KMS-11 (cell line): Measurements from ENCODE around the gene PNPLA7.

ENCODE experiments used
- H2AFZ ChIP-seq: fragments of 200-600 bp; sonication (generic); 2 replicates; pipeline ENCODE4 v1.6.1; 2016; ENCODE audit warnings: antibody characterized with exemption, mixed run types, low read depth
- H3K27ac ChIP-seq: fragments of 200-600 bp; sonication (generic); 2 replicates; pipeline ENCODE4 v1.6.1; 2016; ENCODE audit warnings: mild to moderate bottlenecking, mixed run types
- H3K27me3 ChIP-seq: fragments of 200-600 bp; sonication (generic); 2 replicates; pipeline ENCODE4 v1.6.1; 2017; ENCODE audit warnings: mild to moderate bottlenecking, low read depth, mixed run types, moderate library complexity; ENCODE audit not compliant: insufficient read depth
- H3K36me3 ChIP-seq: fragments of 200-600 bp; sonication (generic); 2 replicates; pipeline ENCODE4 v1.6.1; 2017; ENCODE audit warnings: mild to moderate bottlenecking, mixed run types; ENCODE audit not compliant: insufficient read depth
- H3K4me1 ChIP-seq: fragments of 200-600 bp; sonication (generic); 2 replicates; pipeline ENCODE4 v1.6.1; 2016; ENCODE audit warnings: mild to moderate bottlenecking, low read depth, mixed run types; ENCODE audit not compliant: poor library complexity, severe bottlenecking
- H3K4me2 ChIP-seq: fragments of 200-600 bp; sonication (generic); 2 replicates; pipeline ENCODE4 v1.7.0; 2016; ENCODE audit warnings: mild to moderate bottlenecking, mixed run types
- H3K4me3 ChIP-seq: fragments of 200-600 bp; sonication (generic); IDR thresholded peaks from 2 replicates; pipeline ENCODE4 v1.6.1; 2017; ENCODE audit warnings: low read depth, low read length, mixed read lengths; ENCODE audit not compliant: insufficient read depth
- H3K79me2 ChIP-seq: fragments of 200-600 bp; sonication (generic); 2 replicates; pipeline ENCODE4 v1.6.1; 2016; ENCODE audit warnings: low read depth, mixed run types; ENCODE audit not compliant: insufficient read depth
- H3K9ac ChIP-seq: fragments of 200-600 bp; sonication (generic); 2 replicates; pipeline ENCODE4 v1.6.1; 2016; ENCODE audit warnings: mild to moderate bottlenecking, mixed run types
- H4K20me1 ChIP-seq: fragments of 200-600 bp; sonication (generic); 2 replicates; pipeline ENCODE4 v1.6.1; 2016; ENCODE audit warnings: mild to moderate bottlenecking, mixed run types; ENCODE audit not compliant: insufficient read depth
- TF ChIP-seq, protein P1 (sequence below): fragments of 200-600 bp; sonication (generic); conservative IDR thresholded peaks from 2 replicates; pipeline ENCODE4 v1.6.1; 2017; ENCODE audit warnings: low read depth, mild to moderate bottlenecking, antibody characterized with exemption, low read length, moderate library complexity, mixed read lengths

The PNPLA7 gene

DNA sequence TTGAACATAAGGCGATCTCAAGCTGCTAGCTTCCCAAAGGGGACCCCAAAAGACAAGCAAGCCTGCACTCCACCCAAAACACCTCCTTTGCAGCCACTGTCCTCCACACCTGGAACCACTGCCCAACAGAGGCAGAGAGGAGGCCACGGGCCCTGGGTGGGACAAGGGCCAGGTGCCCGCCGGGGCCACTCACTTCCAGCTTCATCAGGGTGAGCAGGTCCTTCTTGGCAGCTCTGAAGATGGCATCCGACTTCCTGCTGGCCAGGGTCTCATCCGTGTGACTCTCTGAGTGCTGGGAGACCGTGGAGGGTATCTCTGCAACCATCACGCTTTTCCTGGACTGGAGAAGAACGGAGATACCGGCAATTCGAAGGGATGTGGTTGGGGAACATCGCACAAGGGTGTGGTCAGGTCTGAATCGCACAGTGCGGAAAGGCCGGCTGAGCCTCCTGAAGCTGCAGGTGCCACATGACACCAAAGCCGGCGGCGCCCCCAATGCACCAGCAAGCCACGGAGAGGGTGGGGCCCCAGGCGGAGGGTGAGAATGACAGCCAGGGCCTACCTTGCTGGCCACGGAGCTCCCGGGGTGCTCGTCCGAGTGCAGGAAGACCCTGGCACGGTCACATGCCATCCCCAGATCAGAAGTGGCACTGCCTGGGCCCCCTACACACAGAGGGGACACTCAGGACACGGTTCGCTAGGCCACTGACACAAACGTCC is 44.6 kb downstream of the PNPLA7 start:
- Histone ChIP-seq H3K27ac (no peak overlapping the region), H4K20me1 (no peaks in the 10 kb centered on the region), H3K79me2 (no peaks in the 10 kb centered on the region), H3K4me2 (no peak overlapping the region), H3K4me3 (no peak overlapping the region), H2AFZ (no peak overlapping the region), H3K27me3 (no peaks in the 10 kb centered on the region), H3K36me3 (no peaks in the 10 kb centered on the region), H3K4me1 (no peaks in the 10 kb centered on the region), H3K9ac (no peak overlapping the region)
- TF ChIP-seq, protein P1, sequence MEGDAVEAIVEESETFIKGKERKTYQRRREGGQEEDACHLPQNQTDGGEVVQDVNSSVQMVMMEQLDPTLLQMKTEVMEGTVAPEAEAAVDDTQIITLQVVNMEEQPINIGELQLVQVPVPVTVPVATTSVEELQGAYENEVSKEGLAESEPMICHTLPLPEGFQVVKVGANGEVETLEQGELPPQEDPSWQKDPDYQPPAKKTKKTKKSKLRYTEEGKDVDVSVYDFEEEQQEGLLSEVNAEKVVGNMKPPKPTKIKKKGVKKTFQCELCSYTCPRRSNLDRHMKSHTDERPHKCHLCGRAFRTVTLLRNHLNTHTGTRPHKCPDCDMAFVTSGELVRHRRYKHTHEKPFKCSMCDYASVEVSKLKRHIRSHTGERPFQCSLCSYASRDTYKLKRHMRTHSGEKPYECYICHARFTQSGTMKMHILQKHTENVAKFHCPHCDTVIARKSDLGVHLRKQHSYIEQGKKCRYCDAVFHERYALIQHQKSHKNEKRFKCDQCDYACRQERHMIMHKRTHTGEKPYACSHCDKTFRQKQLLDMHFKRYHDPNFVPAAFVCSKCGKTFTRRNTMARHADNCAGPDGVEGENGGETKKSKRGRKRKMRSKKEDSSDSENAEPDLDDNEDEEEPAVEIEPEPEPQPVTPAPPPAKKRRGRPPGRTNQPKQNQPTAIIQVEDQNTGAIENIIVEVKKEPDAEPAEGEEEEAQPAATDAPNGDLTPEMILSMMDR = no peak

DNA sequence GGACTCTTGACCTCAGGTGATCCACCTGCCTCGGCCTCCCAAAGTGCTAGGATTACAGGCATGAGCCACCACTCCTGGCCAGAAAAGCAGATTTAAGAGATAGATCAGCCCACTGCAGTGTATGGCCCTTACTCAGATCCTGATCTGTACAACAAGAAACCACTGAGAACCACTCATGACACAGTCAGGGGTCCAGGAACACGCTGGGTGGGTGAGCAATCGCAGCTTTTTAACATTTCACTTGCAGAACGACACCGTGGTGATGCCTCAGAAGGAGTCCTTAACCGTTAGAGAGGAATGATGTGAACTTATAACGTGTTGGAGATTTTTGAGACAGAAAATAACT is 45.8 kb downstream of the PNPLA7 start:
- TF ChIP-seq, protein P1 = no peak
- Histone ChIP-seq H3K4me1 (no peaks in the 10 kb centered on the region), H3K36me3 (no peaks in the 10 kb centered on the region), H2AFZ (no peak overlapping the region), H3K79me2 (no peaks in the 10 kb centered on the region), H3K27me3 (no peaks in the 10 kb centered on the region), H3K9ac (no peak overlapping the region), H3K27ac (no peak overlapping the region), H3K4me2 (no peak overlapping the region), H4K20me1 (no peaks in the 10 kb centered on the region), H3K4me3 (no peak overlapping the region)

DNA sequence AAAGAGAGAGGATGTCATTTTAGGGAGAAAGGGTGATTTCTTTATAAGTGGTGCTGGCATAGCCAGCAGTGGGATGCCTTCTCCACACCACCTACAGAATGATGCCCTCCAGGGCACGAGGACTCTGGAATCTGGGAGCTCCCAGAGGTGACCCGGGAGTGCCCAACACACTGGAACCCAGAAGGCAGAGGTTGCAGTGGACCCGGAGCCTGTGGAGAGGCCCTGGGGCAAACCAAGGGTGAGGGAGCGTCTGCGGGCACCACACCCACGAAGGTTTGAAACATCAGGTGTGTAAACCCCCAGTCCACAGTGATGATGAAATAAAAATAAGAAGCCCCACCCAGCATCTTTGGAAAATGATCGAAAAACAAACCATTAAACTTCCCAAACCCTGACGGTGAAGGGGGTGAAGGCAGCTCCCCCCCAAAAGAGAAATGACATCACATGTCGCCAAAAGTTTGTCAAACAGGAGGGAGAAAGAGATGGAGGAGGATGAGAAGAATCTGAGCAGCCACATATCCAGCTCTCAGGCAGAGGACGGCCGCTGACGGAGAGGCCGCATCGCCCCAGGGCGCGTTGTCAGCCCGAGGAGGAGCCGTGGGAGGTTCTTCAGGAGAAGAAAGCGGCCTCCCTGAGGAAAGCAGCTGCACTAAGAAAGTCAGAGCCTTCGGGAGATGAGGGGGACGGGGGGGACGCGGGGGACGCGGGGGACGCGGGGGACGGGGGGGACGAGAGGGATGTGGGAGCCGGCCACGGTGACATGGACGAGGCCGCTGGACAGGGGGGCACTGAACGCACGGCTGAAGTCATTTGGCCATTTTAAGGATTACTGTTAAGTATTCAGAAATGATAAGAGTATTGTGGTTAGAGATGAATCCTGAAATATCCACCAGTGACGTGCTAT is 47.9 kb downstream of the PNPLA7 start:
- TF ChIP-seq, protein P1 = no peak
- H3K27ac ChIP-seq = no peak overlapping the region
- H3K4me2 ChIP-seq = no peak overlapping the region
- H3K36me3 ChIP-seq = no peaks in the 10 kb centered on the region
- no peak overlapping the region for H3K4me3 ChIP-seq
- no peak overlapping the region for H2AFZ ChIP-seq
- no peak overlapping the region for H3K9ac ChIP-seq
- no peaks in the 10 kb centered on the region for H3K4me1 ChIP-seq
- no peaks in the 10 kb centered on the region for H3K79me2 ChIP-seq
- no peaks in the 10 kb centered on the region for H3K27me3 ChIP-seq
- no peaks in the 10 kb centered on the region for H4K20me1 ChIP-seq

DNA sequence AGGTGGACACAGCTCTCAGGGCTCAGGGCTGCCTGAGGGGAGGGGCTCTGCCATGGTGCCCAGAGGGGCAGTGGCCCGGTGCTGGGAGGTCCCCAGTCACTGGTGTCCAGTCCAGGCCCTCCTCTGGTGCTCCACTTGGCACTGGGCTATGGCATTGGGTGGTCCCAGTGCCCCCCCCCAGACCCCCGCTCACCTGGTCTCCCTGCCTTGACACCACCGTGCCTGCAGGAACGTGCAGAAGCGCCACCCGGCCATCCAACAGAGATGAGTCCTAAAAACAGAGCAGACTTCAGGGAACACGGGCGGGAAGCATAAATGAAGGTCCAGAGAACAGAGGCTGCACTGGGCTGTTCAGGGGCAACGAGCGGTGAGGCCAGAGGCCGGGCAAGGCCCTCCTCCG is 48.7 kb downstream of the PNPLA7 start:
- TF ChIP-seq, protein P1 = no peak
- H3K9ac ChIP-seq = no peak overlapping the region
- H3K4me2 ChIP-seq = no peak overlapping the region

More for the DNA sequence above, 48.7 kb downstream of the PNPLA7 start:
- no peak overlapping the region for H3K27ac ChIP-seq
- H2AFZ ChIP-seq = no peak overlapping the region
- no peak overlapping the region for H3K4me3 ChIP-seq
- no peaks in the 10 kb centered on the region for H4K20me1 ChIP-seq
- H3K4me1 ChIP-seq = no peaks in the 10 kb centered on the region
- no peaks in the 10 kb centered on the region for H3K36me3 ChIP-seq
- H3K27me3 ChIP-seq = no peaks in the 10 kb centered on the region
- H3K79me2 ChIP-seq = no peaks in the 10 kb centered on the region
